GM18873 (cell line): Measurements from ENCODE around the gene LRP1.

Experiments used
- ATAC-seq: cut with Tn5 transposase; IDR thresholded peaks from one replicate; pipeline ENCODE4 v1.9.1; 2021; ENCODE audit warnings: mild to moderate bottlenecking, moderate library complexity, moderate number of reproducible peaks; ENCODE audit not compliant: unreplicated experiment, low FRiP score

The LRP1 gene

DNA sequence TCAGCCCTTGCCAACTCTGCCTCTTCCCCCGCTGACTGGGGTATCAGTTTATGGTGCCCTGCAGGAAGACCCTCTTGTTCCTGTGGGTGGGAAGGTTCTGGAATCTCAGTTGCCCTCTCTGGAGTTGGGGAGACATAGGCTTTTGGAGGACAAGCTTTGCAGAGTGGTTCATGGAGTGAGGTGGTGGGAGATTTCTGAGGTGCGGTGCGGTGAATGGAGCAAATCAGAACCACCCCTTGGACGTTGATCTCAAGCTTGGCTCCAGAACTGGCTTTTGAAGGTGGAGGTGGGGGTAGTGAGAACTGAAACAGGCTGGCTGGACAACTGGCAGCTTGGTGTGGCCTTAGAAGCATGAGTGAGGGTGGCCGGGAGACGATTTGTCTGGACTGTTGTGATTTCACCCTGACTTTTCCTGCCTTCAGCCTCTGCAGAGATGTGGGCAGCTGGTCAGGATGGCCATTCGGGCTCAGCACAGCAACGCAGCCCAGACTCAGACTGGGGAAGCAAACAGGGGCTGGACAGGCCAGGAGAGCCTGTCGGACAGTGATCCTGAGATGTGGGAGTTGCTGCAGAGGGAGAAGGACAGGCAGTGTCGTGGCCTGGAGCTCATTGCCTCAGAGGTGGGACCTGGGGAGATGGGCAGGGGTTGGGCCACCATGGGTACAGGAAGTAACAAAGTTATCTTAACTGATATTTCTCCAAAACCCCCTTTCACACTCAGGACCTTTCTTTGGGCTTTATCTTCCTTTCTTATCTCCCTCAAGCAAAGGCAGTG is 102.3 kb downstream of the LRP1 start:
- no peak for ATAC-seq

DNA sequence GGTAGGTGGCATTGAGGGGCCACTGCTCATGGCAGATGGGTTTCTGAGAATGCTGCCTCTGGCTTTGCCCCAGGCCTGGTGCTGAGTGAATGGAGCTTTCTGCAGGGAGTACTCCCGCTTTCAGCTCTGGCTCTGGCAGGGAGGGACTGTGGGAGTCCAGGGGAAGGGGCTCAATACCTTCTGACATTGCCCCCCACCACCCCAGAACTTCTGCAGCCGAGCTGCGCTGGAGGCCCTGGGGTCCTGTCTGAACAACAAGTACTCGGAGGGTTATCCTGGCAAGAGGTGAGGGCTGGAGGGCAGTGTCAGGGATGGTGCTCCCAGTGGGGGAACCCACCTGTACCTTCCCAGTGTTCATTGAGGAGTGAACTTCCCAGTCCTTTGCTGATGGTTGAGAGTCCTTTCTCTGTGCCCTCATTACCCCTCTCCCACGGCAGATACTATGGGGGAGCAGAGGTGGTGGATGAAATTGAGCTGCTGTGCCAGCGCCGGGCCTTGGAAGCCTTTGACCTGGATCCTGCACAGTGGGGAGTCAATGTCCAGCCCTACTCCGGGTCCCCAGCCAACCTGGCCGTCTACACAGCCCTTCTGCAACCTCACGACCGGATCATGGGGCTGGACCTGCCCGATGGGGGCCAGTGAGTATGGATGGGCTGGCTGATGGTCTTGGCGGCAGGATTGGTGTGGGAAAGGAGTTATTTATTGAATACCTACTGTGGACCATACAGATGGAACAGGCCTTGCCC is 103.2 kb downstream of the LRP1 start:
- no peak for ATAC-seq

DNA sequence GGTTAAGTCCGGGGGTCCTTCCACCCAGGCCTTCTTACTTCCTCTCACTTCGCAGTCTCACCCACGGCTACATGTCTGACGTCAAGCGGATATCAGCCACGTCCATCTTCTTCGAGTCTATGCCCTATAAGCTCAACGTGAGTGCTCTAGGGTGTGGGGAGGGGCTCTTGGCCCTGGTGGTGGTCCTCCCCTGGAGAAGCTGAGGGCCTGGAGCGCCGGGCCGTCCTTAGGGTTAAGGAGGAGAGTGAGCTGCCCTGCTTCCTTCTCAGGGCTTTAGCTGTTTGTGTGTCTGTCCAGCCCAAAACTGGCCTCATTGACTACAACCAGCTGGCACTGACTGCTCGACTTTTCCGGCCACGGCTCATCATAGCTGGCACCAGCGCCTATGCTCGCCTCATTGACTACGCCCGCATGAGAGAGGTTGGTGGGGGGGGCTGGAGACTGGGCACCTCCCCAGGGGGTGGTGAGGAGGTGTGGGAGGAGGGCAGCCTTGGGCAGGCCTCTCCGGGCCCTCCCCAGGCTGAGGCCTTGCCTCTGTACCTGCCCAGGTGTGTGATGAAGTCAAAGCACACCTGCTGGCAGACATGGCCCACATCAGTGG is 104.0 kb downstream of the LRP1 start:
- no peak for ATAC-seq

DNA sequence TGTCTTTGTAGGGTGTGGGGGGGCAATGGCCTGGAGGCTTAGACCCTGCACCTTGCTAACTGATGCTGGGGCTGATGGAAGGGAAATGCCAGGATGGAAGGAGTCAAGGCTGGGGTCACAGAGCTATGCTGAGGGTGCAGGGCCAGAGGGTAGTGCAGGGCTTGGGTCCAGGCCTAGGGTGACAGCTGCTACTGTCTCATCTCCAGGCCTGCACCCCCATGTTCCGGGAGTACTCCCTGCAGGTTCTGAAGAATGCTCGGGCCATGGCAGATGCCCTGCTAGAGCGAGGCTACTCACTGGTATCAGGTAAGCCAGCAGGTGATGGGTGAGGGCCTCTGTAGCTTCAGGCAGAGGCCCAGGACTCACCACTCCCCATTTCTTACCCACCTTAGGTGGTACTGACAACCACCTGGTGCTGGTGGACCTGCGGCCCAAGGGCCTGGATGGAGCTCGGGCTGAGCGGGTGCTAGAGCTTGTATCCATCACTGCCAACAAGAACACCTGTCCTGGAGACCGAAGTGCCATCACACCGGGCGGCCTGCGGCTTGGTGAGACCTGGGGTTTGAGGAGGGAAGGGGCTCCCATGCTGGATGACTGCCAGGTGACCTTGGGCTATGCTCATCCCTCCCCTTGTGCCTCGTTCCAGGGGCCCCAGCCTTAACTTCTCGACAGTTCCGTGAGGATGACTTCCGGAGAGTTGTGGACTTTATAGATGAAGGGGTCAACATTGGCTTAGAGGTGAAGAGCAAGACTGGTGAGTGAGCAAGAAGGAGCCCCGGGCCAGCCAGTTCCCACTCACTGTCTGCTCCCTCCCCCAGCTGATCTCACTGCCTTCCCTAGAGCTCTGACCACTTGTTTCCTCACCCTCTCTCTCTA is 105.3 kb downstream of the LRP1 start:
- ATAC-seq = no peak

DNA sequence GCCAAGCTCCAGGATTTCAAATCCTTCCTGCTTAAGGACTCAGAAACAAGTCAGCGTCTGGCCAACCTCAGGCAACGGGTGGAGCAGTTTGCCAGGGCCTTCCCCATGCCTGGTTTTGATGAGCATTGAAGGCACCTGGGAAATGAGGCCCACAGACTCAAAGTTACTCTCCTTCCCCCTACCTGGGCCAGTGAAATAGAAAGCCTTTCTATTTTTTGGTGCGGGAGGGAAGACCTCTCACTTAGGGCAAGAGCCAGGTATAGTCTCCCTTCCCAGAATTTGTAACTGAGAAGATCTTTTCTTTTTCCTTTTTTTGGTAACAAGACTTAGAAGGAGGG is 105.9 kb downstream of the LRP1 start:
- no peak for ATAC-seq

DNA sequence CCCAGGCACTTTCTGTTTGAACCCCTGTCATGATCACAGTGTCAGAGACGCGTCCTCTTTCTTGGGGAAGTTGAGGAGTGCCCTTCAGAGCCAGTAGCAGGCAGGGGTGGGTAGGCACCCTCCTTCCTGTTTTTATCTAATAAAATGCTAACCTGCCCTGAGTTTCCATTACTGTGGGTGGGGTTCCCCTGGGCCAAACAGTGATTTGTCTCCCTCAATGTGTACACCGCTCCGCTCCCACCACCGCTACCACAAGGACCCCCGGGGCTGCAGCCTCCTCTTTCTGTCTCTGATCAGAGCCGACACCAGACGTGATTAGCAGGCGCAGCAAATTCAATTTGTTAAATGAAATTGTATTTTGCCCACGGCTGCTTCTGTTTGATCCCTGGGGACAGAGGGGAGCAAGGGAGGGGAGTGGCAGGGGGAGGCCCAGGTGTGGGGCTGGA is 106.3 kb downstream of the LRP1 start:
- no peak for ATAC-seq

DNA sequence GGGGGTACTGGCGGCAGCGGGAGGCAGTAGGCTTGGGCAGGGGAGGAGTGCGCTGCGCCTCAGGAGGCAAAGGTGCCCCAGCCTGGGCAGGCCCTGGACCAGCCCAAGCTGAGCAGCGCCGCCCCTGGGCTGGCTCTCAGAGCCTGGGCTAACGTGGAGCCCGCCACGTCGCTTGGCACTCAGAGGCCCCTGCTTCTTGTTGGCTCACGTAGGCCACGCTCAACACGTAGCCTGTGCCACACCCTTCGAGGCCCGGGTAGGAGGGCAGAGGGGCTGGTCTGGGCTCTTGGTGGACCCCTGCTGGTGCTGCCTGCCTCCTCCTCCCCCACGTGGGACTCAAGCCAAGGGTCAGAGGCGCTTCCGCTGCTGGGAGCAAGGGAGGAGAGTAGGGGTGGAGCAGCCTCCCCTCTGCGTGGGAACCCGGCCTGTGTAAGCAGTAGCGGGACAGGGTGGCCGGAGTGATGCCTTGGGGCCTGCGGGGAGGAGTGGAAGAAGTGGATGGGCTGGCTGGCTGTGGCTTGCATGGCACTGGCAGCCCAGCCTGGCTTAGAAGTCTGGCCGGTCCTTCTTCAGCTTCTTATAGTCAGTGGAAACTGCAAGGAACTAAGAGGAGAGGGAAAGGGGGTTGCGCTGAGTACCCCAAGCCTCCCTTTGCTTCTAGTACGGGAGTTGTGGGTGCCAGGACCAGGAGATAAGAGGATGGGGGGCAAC is 106.9 kb downstream of the LRP1 start:
- ATAC-seq = no peak

DNA sequence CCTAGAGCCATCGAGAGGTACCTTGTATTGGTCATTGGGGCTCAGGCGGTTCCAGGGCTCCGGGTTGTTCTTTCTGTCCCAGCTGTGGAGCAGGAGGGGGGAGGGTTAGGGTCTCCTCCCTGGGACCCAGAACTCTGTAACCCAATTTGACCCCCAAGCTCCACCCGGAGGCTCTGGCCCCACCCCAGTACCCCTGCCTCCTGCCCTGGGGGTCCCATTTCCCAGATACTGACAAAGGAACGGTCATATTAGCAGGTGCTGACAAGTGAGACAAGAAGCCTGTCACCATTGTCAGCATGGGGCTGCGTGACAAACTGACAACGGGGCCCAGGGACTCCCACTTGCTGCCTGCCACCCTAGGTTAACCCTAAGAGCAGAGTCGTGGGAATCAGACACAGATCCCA is 107.4 kb downstream of the LRP1 start:
- ATAC-seq = no peak

DNA sequence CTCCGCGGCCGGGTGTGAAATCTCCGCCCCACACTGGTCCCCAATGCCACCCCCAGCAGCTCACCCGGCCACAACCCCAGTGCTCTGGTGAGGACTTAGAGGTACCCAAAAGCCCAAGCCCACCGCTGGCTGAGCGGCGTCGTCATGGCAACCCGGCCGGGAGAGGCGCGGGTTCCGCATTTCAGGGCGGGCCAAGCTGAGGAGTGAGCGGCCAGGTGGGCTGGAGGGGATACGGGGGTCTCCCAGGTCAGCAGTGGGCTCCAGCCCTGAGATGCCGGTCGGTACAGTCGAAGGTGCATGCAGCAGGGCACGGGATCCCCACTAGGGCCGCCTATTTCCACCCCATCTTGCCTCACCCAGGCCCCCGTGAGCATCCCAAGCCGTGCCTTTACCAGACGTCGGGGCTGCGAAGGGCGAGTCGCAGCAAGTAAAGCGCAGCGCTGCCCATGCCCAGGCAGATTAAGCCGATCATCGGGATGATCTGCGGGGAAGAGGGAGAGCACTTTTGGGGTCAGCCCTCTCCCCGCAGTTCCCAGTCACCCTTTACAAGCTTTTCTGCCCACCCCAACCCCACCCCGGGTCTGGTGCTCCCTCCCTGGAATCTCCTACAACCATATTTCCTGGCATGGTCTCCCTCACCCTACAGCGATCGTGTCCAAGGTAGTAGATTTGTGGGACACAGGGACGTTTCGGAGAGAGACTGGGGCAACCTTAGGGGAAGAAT is 108.1 kb downstream of the LRP1 start:
- ATAC-seq = no peak

DNA sequence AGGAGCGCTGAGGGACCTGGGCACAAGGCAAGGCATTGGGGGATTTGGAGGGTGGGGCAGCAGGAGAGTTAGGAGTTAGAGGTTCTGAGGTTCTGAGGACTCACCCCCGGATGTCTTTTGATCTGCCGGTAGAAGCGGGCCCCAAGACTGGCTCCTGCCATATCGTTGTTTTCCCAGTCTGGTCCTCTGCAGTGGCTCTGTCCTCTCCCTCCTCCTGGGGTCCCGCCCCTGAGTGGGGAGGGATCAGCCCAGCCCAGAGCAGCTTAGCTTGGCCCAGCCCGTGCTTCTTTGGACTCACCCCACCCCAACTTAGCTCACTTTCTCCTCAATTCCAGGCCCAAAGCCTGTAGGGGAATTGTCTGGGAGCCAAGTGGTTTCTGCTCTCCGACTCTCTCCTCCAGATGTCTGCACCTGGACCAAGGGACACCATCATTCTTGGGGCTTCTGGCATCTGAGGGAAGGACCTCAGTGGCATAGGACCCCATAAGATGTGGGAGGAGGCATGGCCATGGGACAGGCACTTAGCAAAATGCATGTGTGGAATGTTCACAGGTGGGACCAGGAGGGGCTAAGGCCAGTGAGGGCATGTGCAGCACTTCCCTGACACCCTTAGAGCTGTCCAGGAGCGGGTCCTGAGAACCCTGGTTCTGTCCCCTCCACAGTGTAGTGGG is 108.8 kb downstream of the LRP1 start:
- no peak for ATAC-seq

DNA sequence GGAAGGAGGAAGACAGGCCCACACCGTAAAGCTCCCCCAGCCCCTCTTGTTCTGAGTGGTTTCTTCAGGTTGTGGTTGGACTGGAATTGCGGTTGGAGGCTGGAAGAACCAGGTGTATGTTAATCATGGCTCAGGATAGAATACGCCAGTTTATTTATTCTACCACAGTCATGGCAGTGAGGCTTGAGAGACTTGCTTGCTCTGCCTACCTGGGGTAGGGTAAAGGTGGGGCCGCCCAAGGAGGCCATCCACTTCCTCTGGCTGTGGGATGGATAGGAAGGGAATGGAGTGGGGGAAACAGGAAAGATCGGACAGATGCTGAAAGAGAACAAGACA is 109.3 kb downstream of the LRP1 start:
- ATAC-seq = no peak

DNA sequence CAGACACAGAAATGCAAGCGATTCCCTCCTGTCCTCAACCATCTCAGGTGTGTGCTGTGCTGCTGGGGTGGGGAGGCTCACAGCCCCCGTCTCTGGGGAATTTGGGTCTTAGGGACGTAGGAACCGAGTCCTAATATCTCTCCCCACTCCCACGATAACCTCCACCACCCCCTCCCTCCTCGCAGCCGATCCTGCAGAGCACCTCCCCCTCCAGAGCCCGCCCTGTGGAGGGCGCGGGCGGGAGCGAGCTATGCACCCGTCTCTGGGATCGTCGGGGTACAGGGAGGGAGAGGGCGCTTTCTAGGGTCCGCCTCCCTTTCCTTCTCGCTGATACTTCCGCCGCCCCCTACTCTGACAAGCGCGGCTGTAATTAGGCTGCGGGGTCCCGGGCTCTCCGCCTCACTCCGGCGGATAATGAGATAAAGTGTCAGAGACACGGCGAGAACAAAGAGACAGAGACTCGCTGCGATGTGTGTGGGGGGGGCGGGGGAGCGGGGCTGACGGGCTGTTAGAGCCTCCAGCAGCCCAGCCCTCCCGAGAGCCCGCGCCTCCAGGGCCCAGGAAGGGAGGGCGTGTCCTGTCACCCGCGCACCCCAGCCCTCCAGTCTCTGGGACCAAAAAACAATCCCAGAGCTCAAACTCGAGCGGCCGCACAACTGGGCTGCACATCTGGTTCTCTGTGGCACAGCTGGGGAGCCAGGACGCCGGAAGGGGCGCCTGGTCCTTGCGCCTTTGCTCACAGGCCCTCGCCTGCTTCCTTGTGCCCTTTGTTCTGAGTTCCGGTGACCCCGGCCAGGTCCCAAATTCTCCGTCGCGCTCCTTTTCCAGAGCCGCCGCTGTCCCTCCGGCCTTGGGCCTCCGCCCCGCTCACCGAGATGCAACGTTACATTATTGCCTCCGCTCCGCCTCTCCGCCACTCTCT is 109.9 kb downstream of the LRP1 start:
- no peak for ATAC-seq

DNA sequence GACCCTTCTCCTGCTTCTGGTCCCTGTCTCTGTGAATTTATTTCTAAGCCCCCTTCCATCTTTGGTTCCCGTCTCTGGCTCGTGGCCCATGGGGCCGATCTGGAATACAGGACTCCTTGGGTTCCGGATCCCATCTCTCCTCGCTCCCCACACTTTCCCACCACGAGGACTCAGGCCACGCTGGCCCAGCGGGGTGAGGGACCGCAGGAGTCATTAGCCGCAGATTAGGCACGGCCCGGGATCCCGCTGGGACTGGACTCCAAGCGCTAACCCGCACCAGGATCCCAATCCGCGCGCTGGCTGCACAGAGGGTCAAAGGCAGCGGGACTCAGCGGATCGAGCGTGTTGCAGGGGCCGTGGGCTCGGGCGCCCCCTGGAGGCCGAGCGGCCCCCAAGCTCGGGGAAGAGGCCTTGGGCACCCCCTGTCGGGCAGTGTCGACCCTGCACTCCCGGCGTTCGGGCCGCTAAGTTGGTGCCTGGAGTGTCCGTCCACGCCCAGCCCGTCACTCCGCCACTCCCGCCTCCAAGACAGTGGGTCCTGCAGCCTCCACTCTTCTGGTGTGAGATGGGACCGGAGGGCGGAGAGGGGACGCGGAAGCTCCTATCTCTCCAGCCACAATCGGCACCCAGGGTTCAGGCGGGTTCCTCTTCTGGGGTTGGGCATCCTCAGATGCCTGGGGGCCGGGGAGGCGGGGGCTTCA is 110.7 kb downstream of the LRP1 start:
- ATAC-seq = peak; percentile 48

DNA sequence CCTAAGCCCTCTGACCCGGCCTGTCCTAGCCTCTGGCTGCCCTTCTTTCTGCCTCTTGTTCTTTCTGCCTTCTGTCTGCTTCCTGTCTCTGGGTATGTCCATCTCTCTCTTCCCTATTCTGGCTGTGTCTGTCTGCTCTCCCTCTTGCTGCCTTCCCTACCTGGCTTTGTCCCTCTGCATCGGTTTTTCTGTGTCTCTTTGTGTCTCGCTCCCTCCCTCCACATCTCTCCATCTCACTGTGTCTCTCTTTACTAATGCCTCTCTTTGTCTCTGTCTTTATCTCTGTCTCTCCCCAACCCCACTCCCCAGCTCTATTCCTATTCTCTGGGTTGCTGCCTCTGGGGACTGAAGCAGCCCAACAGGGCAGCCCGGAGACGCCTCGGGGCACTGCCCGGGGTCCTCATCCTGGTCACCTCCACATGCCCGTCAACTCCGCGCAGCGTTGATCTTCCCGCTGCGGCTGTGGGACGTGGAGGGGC is 111.3 kb downstream of the LRP1 start:
- no peak for ATAC-seq

DNA sequence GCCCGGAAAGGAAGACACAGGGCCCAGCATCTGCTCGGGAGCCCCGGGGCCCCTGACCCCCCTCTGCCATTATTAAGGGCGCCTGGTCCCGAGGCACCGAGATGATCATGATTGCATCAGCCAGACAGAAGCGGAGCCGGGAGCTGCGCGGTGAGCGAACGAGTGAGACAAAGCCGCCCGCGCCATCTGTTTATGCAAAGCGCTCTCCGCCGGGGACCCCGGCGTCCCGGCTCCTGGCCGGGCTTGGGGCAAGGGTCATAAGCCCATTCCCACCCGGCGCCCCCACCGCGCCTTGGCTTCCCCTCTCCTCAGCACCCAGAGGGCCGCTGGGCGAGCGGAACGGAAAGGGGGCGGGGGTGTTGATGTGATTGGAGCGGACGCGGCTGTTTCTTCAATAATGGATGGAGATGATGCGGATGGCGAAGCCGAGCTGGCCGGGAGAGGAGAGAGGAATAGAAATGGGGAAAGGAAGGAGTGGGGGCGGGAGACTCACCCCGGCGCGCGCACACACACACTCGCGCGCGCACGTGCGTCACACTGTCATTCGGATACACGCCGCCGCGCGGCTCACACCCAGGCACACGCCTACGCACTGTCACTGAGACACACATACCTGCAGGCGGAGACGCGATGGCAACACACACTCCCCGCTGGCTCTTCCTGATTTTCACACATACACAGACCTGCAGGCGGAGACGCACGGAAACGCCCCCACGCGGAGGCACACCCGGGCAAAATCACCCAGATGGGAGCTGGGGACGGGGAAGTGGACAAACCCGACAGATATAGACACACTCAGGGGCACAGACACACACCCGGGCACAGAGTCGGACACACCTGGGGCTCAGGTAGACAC is 112.0 kb downstream of the LRP1 start:
- no peak for ATAC-seq

DNA sequence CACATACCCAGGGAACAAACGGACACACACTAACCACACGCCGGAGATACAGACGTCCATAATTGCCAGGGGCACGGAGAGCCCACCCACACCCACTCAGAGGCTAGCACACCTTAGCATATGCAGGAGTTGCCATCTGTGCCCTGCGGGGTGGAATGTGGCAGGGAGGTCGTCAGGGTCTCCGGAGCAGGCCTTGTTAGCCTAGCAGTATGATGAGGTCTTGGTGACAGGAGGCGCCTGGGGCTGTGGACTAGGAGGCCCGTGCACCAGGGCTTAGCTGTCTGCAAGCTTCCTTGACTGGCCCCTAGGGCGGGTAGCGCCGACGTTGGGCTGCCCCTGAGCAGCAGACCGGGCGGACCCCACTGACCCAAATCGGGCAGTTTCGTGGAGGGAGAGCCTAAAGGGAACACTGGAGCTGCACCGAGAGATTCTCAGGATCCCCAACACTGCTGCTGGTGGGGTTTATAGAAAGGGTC is 112.7 kb downstream of the LRP1 start:
- no peak for ATAC-seq
